GM21390 (cell line): ENCODE measurements around the gene JARID2.

Experiments
- ATAC-seq: cut with Tn5 transposase; IDR thresholded peaks from one replicate; pipeline ENCODE4 v1.9.1; 2021; ENCODE audit not compliant: unreplicated experiment

The JARID2 gene

DNA sequence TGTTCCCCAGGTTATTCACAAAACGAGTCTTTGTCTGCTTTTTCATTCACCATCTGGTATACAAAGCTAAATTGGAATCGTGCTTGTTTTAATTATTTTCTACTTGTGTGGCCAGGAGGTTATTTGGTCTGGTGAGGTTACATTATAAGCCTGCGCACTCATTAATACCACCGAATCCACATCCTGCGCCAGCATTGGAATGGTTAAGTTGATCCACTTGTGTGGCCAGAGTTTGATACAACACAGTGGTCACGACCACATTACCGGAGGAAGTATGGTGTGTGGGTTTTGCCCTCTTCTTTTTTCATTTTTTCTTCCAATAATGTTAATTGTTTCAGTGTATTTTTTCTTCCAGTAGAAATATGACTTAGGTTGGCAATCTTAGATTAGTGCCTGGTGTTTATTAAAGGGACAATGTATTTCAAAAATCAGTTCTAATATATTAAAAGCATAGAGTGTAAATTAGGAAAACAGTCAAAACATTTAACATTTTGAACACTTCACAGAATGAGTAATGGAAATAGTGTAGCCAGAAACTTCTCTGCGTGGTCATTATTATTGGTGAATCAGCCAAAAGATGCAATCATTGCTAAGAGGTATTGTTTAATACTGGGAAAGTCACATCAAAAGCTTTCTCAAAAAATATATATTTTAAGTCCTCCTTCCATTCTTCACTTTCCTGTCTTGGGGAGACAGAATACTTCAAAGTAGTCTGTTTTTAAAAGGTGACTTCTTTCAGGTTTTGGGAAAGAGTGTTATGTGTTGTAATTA is 84.5 kb downstream of the JARID2 start:
- ATAC-seq: no peak

DNA sequence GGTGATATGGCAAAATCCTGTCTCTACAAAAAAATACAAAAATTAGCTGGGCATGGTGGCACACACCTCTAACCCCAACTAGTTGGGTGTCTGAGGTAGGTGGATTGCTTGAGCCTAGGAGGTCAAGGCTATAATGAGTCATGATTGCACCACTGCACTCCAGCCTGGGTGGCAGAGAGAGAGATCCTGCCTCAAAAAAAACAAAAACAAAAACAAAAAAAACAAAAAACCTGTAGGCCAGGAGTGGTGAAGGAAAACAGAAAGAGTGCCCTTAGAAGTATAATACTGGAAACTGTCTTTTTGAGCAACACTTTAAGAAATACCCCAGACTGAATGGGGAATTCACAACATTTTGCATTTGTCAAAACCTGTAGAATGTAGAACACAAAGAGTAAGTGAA is 85.3 kb downstream of the JARID2 start:
- no peak for ATAC-seq

DNA sequence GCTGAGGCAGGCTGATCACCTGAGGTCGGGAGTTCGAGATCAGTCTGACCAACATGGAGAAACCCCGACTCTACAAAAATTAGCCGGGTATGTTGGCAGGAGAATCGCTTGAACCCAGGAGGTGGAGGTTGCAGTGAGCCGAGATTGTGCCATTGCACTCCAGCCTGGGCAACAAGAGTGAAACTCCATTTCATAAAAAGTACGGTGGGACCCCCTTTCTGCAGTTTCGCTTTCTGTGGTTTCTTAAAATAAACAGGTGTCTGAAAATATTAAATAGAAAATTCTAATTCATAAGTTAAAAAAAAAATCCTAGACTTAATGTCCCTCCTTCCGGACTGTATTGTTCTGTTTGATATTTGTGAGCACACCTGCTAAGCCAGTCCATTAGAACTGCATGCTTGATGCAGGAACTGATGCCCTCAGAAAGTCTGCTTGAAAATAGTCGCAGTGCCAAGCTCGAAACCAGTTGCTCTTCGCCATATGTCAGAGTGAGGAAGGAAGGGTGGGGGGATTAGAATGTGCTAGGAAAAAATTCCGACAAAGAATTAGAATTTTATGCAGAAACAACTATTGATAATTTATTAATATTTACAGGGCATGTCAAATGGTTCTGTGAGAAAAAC is 85.9 kb downstream of the JARID2 start:
- ATAC-seq: no peak

DNA sequence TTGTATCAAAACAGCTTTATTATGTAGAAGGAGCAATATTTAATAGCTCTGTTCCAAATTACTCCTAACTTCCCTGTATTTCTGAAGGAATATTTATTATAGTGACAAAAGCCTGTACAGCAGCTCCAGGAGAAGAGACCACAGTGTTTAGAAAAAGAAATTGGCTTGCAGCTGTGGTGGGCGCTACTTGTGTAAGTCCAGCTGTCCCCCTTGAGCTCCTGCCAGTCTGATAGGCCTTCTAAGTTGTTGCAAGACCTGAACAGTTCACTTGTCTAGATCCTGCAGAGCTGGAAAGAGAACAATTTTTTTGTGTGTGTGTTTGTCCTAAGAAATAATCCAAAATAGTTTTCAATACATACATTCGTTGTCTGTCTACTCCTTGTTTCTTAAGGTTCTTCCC is 86.6 kb downstream of the JARID2 start:
- no peak for ATAC-seq

DNA sequence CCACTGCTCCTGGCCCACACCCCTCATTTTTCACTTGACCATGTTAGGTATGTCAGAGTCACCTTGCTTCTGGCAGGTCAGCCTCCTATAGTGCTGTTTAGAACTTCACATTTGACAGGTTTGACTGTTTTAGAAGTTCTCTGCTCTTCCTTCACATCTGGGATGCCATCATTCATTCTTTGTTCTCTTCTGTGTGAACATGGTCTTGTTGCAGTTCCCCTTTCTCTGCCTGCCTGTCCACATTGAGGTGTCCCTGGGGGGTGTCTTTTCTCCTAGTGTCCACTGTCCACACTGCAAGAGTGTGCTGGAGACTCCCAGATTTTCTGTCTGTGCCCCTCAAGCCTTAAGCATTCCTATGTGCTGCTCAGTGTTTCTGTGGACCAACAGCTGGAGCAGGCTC is 89.5 kb downstream of the JARID2 start:
- no peak for ATAC-seq

DNA sequence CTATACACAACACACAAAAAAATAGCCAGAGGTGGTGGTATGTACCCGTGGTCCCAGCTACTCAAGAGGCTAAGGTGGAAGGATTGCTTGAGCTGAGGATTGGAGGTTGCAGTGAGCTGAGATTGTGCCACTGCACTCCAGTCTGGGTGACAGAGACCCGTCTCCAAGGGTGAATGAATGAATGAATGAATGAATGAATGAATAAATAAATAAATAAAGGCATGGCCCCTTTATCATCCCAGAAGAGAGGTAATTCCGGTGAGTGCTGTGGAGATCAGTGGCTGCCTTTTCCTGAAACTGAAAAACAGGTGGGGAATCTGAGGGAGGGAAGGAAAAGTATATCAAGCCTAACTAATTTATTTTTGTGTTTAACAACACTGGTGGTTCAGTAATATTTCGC is 90.0 kb downstream of the JARID2 start:
- no peak for ATAC-seq

DNA sequence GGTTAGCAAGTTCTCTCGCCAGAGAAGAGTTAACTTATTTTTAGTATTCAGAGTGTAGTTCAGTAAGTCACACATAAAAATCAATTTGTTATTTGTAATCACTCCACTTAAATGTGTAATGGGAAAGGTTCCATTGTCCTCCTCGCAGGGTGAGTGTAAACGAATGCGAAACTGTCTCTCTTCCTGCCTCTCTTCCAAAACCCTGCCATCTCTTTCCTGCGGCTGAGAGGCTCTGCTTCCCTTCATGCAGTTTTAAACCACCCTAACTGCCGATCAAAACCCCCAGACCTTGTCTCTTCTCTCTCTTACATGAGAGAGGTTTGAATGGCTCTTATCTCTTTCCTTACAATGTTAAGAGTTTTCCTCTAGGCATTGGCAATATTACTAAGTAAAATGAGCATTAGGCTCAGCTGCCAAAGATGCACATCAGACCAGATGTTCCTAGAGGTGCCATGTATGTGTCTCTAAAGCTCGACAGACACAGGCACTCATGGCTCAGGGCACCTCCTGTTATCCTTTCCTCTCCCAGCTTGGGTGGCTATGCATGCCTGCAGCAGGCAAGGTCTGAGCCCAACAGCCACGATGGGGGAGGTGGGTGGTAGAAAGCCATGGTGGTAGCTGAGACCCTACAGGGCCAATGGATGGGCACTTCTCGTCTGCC is 91.2 kb downstream of the JARID2 start:
- ATAC-seq: no peak

DNA sequence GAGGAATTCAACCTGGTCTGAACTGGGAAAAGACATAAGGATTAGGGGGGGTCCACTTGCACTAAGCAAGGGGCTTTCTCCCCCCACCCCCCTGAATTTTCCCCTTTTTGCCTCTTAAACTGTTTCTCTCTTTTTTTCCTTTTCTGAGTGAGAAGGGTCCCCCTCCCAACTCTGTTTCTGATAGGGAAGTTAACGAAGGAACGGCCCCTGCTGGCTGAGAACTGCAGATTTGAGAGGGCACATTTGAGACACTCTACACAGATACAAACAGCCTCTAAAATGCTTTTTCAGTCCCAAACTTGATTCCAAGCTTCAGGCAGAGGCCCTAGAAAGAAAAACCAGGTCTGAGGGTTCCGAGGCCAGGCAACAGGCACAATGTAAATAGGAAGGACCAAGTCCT is 91.7 kb downstream of the JARID2 start:
- ATAC-seq: no peak

DNA sequence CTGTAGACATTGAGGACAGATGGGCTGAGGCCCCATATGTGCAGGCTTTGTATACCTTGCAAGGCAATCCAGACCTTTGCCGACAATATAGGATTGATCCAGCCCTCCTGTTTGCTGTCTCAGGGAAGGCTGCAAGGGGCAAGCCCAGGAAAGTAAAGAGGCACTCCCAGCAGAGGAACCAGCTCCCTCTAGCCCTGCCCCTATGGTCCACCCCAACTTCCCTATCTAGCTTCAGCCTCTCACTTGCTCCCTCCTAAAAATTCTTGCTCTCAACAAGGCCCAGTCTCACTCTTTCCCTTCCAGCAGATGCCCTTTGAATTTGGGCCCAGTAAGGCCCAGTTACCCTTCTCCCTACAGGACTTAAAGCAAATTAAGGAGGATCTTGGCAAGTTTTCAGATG is 92.6 kb downstream of the JARID2 start:
- no peak for ATAC-seq

DNA sequence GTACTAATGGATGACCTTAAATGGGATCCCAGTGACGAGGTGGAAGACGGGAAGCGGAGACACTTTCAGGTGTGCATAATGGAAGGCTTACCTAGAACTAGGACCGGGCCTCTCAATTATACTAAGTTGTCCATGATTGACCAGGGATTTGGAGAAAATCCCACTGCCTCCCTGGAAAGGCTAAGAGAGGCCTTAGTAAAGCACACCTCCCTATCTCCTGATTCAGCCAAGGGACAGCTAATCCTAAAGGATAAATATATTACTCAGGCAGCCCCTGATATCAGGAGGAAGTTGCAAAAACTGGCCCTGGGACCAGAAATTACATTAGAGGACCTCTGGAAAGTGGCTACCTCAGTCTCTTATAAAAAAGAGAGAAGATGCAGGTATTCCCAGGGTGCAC is 93.2 kb downstream of the JARID2 start:
- no peak for ATAC-seq

DNA sequence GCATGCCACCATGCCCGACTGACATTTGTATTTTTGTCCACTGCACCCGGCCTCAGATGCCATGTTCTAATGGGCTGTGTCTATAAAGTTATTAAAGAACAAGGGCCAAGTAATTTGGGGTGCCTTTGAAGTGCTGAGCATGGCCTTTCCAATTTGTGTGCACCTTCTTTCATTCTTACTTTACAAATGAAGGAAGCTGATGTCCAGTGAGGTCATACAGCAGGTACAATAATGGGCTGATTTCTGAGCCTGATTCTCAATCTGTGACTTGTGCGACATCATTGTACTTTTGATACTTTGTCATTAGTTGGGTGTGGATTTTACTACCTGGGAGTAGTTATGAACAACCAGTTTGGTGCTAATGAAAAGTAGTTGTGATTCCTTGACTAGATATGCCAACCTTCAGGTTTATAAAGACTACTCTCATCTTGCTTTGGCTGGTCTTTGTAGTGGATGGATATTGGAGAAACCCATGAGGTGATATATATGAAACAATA is 94.3 kb downstream of the JARID2 start:
- no peak for ATAC-seq

DNA sequence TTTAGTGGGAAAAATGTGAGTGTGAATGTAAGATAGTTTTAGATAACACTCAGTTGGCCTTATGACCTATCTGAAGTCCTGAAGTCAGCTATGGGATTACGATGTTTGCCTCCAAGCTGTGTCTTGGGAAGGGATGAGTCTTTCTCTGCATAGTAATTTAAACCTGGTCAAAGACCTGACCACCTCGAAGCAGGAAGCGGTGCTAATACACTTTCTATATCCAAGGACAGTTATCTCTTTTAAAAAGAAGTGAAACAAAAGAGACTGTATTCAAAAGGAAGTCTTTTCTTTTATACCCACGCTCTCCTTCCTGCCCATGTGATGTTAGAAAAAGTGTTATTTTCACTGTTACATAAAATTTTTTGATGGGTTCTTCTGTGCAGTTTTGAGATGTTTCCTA is 94.9 kb downstream of the JARID2 start:
- peak; percentile 58 for ATAC-seq

DNA sequence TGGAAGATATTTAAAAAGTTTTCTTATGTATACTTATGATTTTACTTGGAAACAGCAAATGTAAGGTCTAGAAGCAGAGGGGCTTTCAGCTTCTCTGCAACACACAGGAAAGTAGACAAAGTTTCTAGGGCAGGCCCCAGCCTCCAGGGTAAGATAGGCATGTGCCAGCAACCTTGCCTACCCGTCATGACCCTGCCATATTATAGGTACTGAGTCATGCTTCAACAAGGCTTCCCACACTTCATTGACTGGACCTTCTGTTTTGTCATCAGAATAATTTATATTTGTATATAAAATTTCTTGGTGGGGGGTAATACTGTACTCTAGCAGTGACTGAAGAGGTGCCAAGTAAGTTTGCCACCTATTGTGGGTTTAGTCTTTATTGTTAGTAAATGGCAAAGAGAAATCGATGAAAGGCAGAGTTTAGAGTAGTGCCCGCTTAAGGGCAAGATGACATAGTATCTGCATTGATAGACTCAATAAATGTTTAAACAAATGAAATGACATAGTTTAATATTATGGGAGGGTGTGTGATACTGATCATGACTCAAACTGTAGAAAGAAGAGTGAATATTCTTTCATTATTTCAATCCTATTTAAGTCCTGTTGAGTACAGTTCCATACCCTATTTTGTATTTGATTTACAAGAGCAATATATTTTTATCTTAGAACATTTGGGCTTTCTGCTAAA is 95.6 kb downstream of the JARID2 start:
- peak; percentile 18 for ATAC-seq

DNA sequence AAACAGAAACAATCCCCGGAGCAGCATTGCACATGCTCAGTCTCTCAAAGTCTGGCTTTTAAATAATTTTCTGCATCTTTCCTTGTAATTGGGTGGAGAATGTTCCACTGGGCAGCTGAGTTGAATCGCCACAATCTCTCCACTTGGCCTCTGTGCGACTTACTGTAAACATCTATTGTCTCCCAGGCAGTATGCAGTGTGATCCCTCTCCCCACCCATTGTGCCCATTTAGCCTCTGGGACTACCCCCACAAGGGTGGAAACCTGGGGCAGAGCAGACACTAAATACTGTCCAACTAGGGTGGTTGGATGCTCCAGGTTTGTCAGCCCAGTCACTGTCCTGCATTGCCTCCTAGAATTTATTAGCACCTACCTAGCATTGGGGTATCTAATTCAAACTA is 96.2 kb downstream of the JARID2 start:
- no peak for ATAC-seq

DNA sequence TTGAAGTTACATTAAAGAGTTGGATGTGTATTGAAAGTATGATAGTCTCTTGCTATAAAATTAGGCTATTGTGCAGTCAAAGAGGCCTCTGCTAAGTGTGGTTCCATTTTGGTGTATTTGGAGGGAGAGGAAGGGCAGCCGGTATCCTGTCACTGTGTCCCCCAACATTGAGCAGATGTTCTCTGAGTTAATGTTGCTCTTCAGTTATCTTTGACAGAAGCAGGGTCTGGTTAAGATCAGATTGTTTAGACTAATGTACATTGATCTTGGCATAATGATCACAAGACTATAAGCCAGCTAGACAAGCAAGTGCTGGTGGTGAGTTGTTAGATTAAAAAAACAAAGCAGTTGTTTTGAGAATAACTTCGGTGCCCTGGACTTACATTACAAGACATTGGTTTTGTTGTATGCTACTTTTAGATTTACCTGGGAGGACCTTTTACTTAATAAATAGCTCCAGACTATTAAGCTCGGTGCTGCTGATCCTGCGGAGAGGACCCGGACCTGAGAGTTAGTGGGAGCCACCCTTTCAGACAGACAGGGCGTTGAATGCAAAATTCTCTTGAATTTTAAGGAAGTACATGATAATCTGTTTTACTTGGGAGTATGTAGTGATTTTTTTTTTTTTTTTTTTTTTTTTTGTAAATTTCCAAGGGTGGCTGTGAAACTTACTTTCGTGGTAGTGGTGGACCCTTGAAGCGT is 97.8 kb downstream of the JARID2 start:
- no peak for ATAC-seq

DNA sequence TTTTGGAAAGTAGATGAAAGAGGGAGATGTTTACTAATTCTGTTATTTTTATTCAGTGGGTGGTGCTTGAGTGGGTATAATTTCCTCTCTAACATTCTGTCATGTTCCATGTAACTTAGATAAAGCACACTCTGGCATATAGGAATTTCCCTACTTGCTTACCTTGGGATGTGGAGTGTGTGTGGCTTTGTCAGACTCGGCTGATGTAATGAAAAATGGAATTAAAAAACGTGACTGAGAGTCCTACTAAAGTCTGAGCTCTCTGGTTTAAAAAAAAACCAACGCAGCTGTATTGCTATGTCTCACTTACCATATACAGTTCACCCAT is 98.3 kb downstream of the JARID2 start:
- no peak for ATAC-seq

DNA sequence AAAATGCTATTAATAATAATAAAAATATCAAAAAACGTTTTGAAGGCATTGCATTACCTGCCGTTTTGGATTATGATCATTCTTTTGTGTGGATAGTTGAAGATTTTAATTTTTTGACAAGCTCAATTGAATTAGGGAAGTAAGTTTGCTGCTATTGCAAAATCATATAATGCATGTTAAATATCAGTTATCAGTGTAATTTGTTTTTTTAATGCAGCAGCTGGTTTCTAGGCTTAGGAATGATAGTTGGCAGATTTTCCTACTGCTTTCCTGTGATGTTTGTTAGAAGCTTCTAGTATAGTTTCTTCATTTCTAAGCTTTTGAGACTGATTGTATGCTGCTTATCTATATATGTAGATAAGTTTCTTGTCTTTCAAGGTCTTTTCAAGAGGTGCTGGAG is 99.0 kb downstream of the JARID2 start:
- ATAC-seq: no peak

DNA sequence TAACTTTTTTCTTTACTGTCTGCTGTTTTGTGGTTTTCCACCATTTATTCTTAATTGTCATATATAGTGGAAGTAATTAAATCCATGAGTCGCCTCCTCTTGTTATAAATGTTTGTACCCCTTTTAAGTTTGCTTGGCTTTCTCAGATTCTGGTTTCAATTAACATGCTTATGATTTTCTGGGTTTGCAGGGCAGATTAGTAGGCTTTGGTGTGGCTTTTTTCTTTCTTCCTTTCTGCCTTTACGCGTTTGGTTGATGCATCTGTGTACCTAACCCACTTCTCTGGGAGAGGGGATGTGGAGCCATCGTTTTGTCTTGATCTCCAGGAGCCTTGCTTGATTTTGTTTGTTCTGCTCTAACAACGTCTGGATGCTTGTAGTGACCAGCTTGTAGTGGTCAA is 100.4 kb downstream of the JARID2 start:
- no peak for ATAC-seq

DNA sequence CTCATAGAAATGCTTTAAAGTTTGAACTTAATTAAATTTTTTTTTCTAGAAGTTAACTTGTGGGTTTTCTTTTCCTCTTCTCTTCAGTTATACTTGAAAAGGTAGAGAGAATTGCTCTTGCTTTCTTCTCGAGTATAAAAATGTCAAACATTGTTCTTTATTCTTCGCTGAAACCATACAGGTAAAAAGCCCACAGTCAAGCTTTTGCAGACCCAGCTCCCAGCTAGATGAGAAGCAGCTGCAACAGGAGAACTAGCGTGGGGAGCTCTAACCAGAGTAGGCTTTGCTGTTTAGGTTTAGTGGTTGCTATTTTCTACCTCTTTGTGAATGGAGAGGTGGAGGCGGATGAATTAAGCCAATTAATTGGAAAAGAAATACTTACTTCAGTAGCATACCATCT is 102.7 kb downstream of the JARID2 start:
- no peak for ATAC-seq

DNA sequence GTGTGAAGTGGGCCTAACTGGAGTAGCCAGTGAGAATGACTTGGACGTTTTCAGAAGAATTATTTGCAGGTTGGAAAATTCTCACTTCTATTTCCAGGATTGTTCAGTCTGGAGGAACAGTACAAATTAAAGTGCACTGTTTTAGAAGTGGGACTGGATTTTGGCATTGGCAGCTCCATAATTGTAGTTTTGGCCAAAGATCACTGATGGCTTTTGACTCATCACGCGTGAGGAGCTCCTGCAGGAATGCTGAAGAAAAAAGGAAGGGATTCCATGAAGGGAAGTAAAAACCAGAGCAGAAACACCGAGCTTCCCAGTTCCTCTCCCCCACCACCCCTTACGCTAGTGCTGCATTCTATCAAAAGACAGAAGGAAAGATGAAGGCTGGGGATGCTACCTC is 103.5 kb downstream of the JARID2 start:
- no peak for ATAC-seq

DNA sequence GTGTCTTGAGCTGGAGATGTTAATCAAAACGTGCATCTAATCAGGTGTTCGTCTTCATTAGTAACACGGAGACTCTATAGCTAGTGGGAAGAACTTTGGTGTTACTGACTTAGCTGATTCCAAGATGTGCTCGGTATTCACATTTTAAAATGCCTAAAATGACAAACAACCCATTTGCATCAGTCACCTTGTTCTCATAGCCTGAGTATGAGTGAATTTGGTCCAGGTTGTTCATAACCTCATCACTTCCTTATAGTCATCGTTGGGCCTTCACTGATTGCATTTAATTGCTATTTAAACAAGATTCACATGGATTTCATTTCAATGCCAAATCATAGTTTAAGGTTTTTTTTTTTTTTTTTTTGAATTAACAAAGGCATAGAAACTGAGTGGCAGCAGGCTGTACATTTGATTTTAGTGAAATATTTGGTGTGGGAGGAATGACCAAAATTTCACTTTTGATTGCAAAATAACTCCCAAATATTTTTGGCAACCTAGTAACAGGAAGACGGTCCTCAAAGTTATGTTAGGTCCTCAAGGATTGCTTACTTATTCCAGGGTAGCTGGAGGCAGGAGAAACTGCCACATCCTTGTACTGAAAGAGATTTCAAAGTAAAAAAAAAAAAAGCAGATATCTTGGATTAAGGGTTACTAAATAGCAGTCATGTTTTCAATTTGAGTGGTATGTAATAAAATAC is 104.7 kb downstream of the JARID2 start:
- no peak for ATAC-seq
